HEK293T (cell line): ENCODE results near the gene REEP3.

ENCODE experiments used
- FOXK2 ChIP-seq: fragments of 450-650 bp; IDR thresholded peaks from 2 replicates; pipeline ENCODE4 v1.6.1; 2016; ENCODE audit warnings: mild to moderate bottlenecking
- FOXM1 ChIP-seq: fragments of 450-650 bp; IDR thresholded peaks from 2 replicates; pipeline ENCODE4 v1.6.1; 2017; ENCODE audit warnings: mild to moderate bottlenecking, borderline replicate concordance
- HDGF ChIP-seq: fragments of 450-650 bp; IDR thresholded peaks from 2 replicates; pipeline ENCODE4 v1.6.1; 2017; ENCODE audit warnings: antibody characterized with exemption, borderline replicate concordance
- SP1 ChIP-seq: fragments of 450-650 bp; IDR thresholded peaks from 2 replicates; pipeline ENCODE4 v1.6.1; 2017
- SUZ12 ChIP-seq: fragments of 450-650 bp; IDR thresholded peaks from 2 replicates; pipeline ENCODE4 v1.6.1; 2016; ENCODE audit warnings: mild to moderate bottlenecking
- TARDBP ChIP-seq: fragments of 450-650 bp; IDR thresholded peaks from 2 replicates; pipeline ENCODE4 v1.6.1; 2016
- TF ChIP-seq, protein P1 (sequence below): fragments of 450-650 bp; IDR thresholded peaks from 2 replicates; pipeline ENCODE4 v1.6.1; 2016

DNA sequence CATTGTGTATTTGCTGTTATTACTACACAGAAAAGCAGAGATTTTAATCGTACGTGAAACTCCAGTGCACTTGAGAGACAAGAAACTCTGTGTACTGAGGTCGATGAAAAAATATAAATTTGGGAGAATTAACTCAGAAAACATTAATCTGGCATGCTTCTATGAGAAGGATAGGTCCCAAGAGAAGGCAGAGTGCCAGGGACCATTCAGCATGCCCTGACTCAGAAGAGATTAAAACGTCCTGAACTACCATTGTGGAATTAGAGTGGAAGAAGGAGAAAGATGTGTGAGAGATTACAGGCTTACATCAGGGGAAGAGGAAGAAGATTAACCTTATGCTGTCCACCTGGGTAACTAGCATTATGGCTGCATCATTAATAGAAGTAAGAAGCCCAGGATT lies 72.4 kb downstream of the REEP3 start:
- TF ChIP-seq TARDBP (no peak), SP1 (no peak), SUZ12 (no peak), FOXM1 (no peak), HDGF (no peak), FOXK2 (no peak)
- TF ChIP-seq, protein P1, sequence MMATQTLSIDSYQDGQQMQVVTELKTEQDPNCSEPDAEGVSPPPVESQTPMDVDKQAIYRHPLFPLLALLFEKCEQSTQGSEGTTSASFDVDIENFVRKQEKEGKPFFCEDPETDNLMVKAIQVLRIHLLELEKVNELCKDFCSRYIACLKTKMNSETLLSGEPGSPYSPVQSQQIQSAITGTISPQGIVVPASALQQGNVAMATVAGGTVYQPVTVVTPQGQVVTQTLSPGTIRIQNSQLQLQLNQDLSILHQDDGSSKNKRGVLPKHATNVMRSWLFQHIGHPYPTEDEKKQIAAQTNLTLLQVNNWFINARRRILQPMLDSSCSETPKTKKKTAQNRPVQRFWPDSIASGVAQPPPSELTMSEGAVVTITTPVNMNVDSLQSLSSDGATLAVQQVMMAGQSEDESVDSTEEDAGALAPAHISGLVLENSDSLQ, result no peak
